Adrenal gland (tissue), 5 donors: Measurements from ENCODE around the gene ACTA2.

Source experiments
- CTCF ChIP-seq, 6 experiments: fragments of 450-650 bp in 4 of 6; fragments of 200-600 bp in 2 of 6; sonication (generic) in 1 of 6; IDR thresholded peaks; 1 replicate in 5 of 6; 2 replicates in 1 of 6; pipeline versions ENCODE4 v1.5.1 to v1.8.0; 2016 to 2021; ENCODE audit warnings: antibody characterized with exemption in 6 of 6, mild to moderate bottlenecking in 2 of 6, moderate library complexity in 1 of 6
- POLR2A ChIP-seq, 2 donors: fragments of 450-650 bp; IDR thresholded peaks; one replicate each; pipeline ENCODE4 v1.6.1; 2017; ENCODE audit warnings: antibody characterized with exemption in 2 of 2, mild to moderate bottlenecking in 2 of 2, moderate library complexity in 1 of 2
- donor health status: DM: no; HTN: no; CAD: no.

- TF ChIP-seq CTCF (IDR thresholded peaks at IDR 0.05) (no peak), POLR2A (IDR thresholded peaks at IDR 0.05) (no peak)
Measured at GRCh38 chr10:88916986-88917385, 35.6 kb downstream of the ACTA2 start.
